ENCODE results near the gene ANKLE1. TPM values are rescaled to one million over a fixed set of nuclear protein-coding genes. Genes with fewer than 3 reads are reported as not detected.

The ANKLE1 gene
- total RNA-seq, 1 donor from 2014 or later, result 2.3 TPM

GRCh38 chr19:17333611-17334413 lies 52.1 kb downstream of the ANKLE1 start:
- H3K9me3 Mint-ChIP-seq (ENCODE audit: unreplicated experiment), result no peaks in the 10 kb centered on the region
- H3K4me3 Mint-ChIP-seq (ENCODE audit: unreplicated experiment), result peak overlapping the region; percentile 86
- no peak for DNase-seq (ENCODE audit: low spot score)
- H3K4me1 Mint-ChIP-seq (ENCODE audit: unreplicated experiment), result peaks cover 11% of the 10 kb centered on the region
- peaks cover 17% of the 10 kb centered on the region for H3K36me3 Mint-ChIP-seq (ENCODE audit: low read depth, unreplicated experiment)
- TF ChIP-seq CTCF (IDR thresholded peaks at IDR 0.05; ENCODE audit: unreplicated experiment), result no peak
- H3K27me3 Mint-ChIP-seq (ENCODE audit: unreplicated experiment), result peaks cover 21% of the 10 kb centered on the region
- no peak overlapping the region for H3K27ac Mint-ChIP-seq (ENCODE audit: unreplicated experiment)

DNA sequence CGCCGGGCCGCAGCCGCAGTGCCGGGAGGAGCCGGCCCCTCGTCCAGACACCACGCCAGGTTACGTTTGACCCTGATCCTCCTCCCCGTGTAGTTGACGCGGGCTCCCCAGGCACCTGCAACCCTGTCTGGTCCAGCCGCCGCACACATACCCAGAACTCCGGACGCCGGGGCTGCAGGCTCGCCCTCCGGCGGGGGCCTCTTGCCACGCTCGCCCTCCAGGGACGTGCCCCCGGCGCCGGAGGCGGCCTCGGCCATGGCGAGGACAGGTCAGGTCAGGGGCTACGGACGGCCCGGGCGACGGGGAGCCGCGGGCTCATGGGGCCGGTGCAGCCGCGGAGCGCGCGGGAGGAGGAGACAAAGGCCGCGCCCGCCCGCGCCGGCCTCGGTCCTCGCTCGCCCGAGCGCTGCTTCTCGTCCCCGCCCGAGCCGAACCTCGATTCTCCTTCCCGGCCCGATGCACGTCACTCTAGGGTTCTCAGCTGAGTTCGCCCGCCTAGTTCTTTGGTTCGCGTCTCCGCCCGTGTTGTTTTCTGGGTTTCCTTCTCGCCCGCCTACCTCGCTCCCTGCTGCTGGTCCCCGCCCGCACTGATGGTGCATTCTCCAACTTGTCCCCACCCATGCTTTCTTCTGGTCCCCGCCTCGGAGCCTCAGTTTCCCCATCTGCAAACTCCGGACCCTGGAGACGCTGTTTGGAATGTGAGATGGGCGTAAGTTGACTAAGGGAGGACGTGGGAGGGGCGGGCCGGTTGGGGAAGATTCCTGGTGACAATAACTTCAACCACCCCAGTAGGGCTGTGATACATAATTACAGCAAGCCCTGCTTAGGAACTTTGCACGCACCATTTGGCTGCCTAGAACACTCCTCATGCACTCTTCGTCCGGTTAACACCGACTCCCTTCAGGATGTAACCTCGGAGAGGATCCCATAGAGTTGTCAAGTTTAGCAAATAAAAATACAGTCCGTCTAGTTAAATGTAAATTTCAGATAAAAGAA lies 53.0 kb downstream of the ANKLE1 start, which contains the start of gene ANO8:
Gene ANO8, minus strand, starts transcription at position 442 of the 996 bp plus-strand sequence. Its CDS starts 185 bp downstream, at position 257.
- TF ChIP-seq CTCF (IDR thresholded peaks at IDR 0.05; ENCODE audit: unreplicated experiment), result no peak
- H3K27me3 Mint-ChIP-seq (ENCODE audit: unreplicated experiment), result peaks cover 25% of the 10 kb centered on the region
- no peaks in the 10 kb centered on the region for H3K9me3 Mint-ChIP-seq (ENCODE audit: unreplicated experiment)
- H3K36me3 Mint-ChIP-seq (ENCODE audit: low read depth, unreplicated experiment), result peaks cover 17% of the 10 kb centered on the region
- peaks cover 11% of the 10 kb centered on the region for H3K4me1 Mint-ChIP-seq (ENCODE audit: unreplicated experiment)
- DNase-seq (ENCODE audit: low spot score), result peak; percentile 92
- peak within 1 kb of the TSS; percentile 83 for H3K27ac Mint-ChIP-seq (ENCODE audit: unreplicated experiment)
- peak within 1 kb of the TSS; percentile 93 for H3K4me3 Mint-ChIP-seq (ENCODE audit: unreplicated experiment)

GRCh38 chr19:17335575-17335974 lies 53.9 kb downstream of the ANKLE1 start:
- H3K27ac Mint-ChIP-seq (ENCODE audit: unreplicated experiment), result no peak overlapping the region
- H3K4me3 Mint-ChIP-seq (ENCODE audit: unreplicated experiment), result no peak overlapping the region
- peaks cover 15% of the 10 kb centered on the region for H3K36me3 Mint-ChIP-seq (ENCODE audit: low read depth, unreplicated experiment)
- peaks cover 11% of the 10 kb centered on the region for H3K4me1 Mint-ChIP-seq (ENCODE audit: unreplicated experiment)
- DNase-seq (ENCODE audit: low spot score), result no peak
- H3K27me3 Mint-ChIP-seq (ENCODE audit: unreplicated experiment), result peaks cover 25% of the 10 kb centered on the region
- no peaks in the 10 kb centered on the region for H3K9me3 Mint-ChIP-seq (ENCODE audit: unreplicated experiment)
- TF ChIP-seq CTCF (IDR thresholded peaks at IDR 0.05; ENCODE audit: unreplicated experiment), result no peak

Other genes with a start within 250 kb of the ANKLE1 start
- 6.9 TPM for gene HAUS8, start 206.4 kb upstream of the ANKLE1 start, total RNA-seq (ENCODE audit: unreplicated experiment)
- 62.4 TPM for gene MYO9B, start 206.1 kb upstream of the ANKLE1 start, total RNA-seq (ENCODE audit: unreplicated experiment)
- gene USE1, start 66.5 kb upstream of the ANKLE1 start, total RNA-seq (ENCODE audit: unreplicated experiment), result 13.0 TPM
- gene OCEL1, start 55.7 kb upstream of the ANKLE1 start, total RNA-seq (ENCODE audit: unreplicated experiment), result 16.5 TPM
- gene NR2F6, start 36.0 kb upstream of the ANKLE1 start, total RNA-seq (ENCODE audit: unreplicated experiment), result 69.9 TPM
- 54.2 TPM for gene USHBP1, start 17.2 kb upstream of the ANKLE1 start, total RNA-seq (ENCODE audit: unreplicated experiment)
- 136 TPM for gene BABAM1, start 14.5 kb upstream of the ANKLE1 start, total RNA-seq (ENCODE audit: unreplicated experiment)
- 8.9 TPM for gene ABHD8, start 21.5 kb downstream of the ANKLE1 start, total RNA-seq (ENCODE audit: unreplicated experiment)
- gene MRPL34, start 24.0 kb downstream of the ANKLE1 start, total RNA-seq (ENCODE audit: unreplicated experiment), result 60.2 TPM
- 44.7 TPM for gene DDA1, start 27.7 kb downstream of the ANKLE1 start, total RNA-seq (ENCODE audit: unreplicated experiment)
- 19.0 TPM for gene ANO8, start 53.0 kb downstream of the ANKLE1 start, total RNA-seq (ENCODE audit: unreplicated experiment)
- 27.3 TPM for gene GTPBP3, start 55.7 kb downstream of the ANKLE1 start, total RNA-seq (ENCODE audit: unreplicated experiment)
- gene PLVAP, start 95.4 kb downstream of the ANKLE1 start, total RNA-seq (ENCODE audit: unreplicated experiment), result 1,569 TPM
- 2.7 TPM for gene CCDC194, start 112.3 kb downstream of the ANKLE1 start, total RNA-seq (ENCODE audit: unreplicated experiment)
- gene BST2, start 123.7 kb downstream of the ANKLE1 start, total RNA-seq (ENCODE audit: unreplicated experiment), result 97.8 TPM
- 107 TPM for gene MVB12A, start 138.1 kb downstream of the ANKLE1 start, total RNA-seq (ENCODE audit: unreplicated experiment)
- gene TMEM221, start 166.8 kb downstream of the ANKLE1 start, total RNA-seq (ENCODE audit: unreplicated experiment), result 1.4 TPM
- not detected for gene NXNL1, start 179.0 kb downstream of the ANKLE1 start, total RNA-seq (ENCODE audit: unreplicated experiment)
- gene SLC27A1, start 188.6 kb downstream of the ANKLE1 start, total RNA-seq (ENCODE audit: unreplicated experiment), result 30.2 TPM
- gene PGLS, start 229.7 kb downstream of the ANKLE1 start, total RNA-seq (ENCODE audit: unreplicated experiment), result 184 TPM